Naive B cell (primary cell): ENCODE data around the gene ATP6AP1. TPM values are rescaled to one million over a fixed set of nuclear protein-coding genes. Genes with fewer than 3 reads are reported as not detected.
A peak's percentile ranks its signal among the peaks of the same experiment; 100 is the strongest.
"Not testable (repeated sequence)": the region's sequence is repeated elsewhere in the genome, so short reads cannot be mapped to it uniquely, and the experiment has no call there.

ENCODE experiments used
- ATAC-seq, 2 donors: fragments of 150-1000 bp; cut with Tn5 transposase; 2 replicates each; pipeline ENCODE4 v1.10.0; 2021; ENCODE audit warnings: low read depth in 2 of 2, mild to moderate bottlenecking in 2 of 2, moderate library complexity in 2 of 2
- DNase-seq: peaks from one replicate; pipeline ENCODE4 v3.0.0; 2022
- H3K27ac Mint-ChIP-seq, 6 donors: one replicate each; pipeline ENCODE4 v1.8.0; 2020 to 2022; ENCODE audit warnings: mild to moderate bottlenecking in 6 of 6, mixed read lengths in 6 of 6, moderate library complexity in 5 of 6, inconsistent platforms in 2 of 6
- H3K27me3 Mint-ChIP-seq, 3 donors: one replicate each; pipeline ENCODE4 v1.8.0; 2021 to 2022; ENCODE audit warnings: mixed read lengths in 3 of 3, mild to moderate bottlenecking in 1 of 3
- H3K36me3 Mint-ChIP-seq, 2 donors: one replicate each; pipeline ENCODE4 v1.8.0; 2020 to 2022; ENCODE audit warnings: mixed read lengths in 2 of 2, inconsistent platforms in 1 of 2, mild to moderate bottlenecking in 1 of 2
- H3K4me1 Mint-ChIP-seq, 3 donors: one replicate each; pipeline ENCODE4 v1.8.0; 2020 to 2022; ENCODE audit warnings: mixed read lengths in 3 of 3, inconsistent platforms in 1 of 3, mild to moderate bottlenecking in 1 of 3, moderate library complexity in 1 of 3
- H3K4me3 Mint-ChIP-seq, 8 donors: one replicate each; pipeline ENCODE4 v1.8.0; 2020 to 2022; ENCODE audit warnings: mild to moderate bottlenecking in 8 of 8, mixed read lengths in 8 of 8, moderate library complexity in 8 of 8, inconsistent platforms in 2 of 8
- H3K9me3 Mint-ChIP-seq, 7 donors: one replicate each; pipeline ENCODE4 v1.8.0; 2020 to 2022; ENCODE audit warnings: mixed read lengths in 7 of 7, mild to moderate bottlenecking in 5 of 7, inconsistent platforms in 2 of 7, moderate library complexity in 1 of 7
- polyA plus RNA-seq, 6 donors: library from polyadenylated mRNA; unstranded; fragments of 300-500 nt; fragmentation: Illumina TruSeq; gene quantifications; one replicate each; pipeline ENCODE4 v1.2.3, GENCODE V29; 2021; ENCODE audit warnings: low read depth in 6 of 6

The ATP6AP1 gene, protein sequence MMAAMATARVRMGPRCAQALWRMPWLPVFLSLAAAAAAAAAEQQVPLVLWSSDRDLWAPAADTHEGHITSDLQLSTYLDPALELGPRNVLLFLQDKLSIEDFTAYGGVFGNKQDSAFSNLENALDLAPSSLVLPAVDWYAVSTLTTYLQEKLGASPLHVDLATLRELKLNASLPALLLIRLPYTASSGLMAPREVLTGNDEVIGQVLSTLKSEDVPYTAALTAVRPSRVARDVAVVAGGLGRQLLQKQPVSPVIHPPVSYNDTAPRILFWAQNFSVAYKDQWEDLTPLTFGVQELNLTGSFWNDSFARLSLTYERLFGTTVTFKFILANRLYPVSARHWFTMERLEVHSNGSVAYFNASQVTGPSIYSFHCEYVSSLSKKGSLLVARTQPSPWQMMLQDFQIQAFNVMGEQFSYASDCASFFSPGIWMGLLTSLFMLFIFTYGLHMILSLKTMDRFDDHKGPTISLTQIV
- polyA plus RNA-seq, result 100 to 1,000 TPM in 1 of 6 donors, 10 to 100 TPM in 5; 81.8 to 173 (median 88.7) TPM

DNA sequence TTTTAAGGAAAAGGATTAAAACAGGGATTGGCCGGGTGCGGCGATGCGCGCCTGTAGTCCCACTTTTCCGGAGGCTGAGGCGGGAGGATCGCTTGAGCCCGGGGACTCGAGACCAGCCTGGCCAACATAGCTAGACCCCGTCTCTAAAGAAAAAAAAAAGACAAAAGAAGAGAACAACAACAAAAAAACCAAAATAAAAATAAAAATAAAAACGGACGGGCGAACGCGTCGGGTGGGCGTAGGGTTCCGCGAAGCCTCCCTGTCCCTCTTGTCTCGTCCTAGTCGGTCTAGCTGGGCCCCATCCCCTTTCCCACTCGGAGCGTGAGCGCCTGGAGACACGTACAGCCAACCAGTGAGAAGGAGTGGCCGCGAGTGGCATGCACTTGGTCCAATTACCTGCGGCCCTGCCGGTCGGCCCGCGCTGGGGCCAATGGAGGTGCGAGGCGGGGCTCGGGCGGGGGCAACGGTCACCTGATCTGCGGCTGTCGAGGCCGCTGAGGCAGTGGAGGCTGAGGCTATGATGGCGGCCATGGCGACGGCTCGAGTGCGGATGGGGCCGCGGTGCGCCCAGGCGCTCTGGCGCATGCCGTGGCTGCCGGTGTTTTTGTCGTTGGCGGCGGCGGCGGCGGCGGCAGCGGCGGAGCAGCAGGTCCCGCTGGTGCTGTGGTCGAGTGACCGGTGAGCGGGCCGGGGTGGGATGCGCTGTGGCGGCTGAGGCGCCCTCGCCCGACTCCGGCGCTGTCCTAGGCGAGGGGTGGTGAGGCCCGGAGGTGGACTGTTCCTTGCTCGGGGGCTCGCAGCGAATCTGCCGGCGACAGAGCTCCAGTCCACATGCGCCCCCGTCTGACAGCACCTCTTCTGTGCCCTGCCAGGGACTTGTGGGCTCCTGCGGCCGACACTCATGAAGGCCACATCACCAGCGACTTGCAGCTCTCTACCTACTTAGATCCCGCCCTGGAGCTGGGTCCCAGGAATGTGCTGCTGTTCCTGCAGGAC is at the start of gene ATP6AP1:
TSS of gene ATP6AP1 (plus strand) at position 502 of the 996 bp plus-strand sequence. CDS start at position 518, 16 bp downstream.
- Mint-ChIP-seq H3K36me3 (no peaks in the 10 kb centered on the region), H3K27ac (peak within 1 kb of the TSS; percentile 70 to 95 (median 88))
- ATAC-seq, result peak; percentile 95 to 97

DNA sequence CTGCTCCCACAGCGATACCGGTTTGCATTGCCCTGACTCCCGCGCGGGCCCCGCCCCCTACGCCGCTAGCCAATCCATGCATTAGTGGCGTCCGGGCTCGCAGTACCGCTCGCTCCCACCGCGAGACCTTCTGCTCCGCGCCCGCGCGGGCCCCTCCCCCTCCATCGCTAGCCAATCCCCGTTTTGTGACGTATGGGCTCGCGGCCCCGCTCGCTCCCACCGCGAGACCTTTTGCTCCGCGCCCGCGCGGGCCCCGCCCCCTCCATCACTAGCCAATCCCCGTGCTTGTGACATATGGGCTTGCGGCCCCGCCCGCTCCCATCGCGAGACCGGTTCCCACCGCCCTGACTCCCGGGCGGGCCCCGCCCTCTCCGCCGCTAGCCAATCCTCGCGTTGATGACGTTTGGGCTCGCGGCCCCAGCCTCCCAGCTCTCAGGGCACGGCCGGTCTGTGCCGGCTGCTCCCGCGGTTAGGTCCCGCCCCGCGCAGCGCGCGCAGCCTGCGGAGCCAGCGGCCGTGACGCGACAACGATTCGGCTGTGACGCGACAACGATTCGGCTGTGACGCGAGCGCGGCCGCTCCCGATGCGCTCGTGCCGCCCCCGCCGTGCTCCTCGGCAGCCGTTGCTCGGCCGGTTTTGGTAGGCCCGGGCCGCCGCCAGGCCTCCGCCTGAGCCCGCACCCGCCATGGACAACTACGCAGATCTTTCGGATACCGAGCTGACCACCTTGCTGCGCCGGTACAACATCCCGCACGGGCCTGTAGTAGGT is 49.5 kb upstream of the ATP6AP1 start, which contains the start of gene EMD:
TSS of gene EMD (plus strand) at position 497 of the 770 bp plus-strand sequence. CDS start at position 687, 190 bp downstream.
- Mint-ChIP-seq H3K9me3 (peaks cover 0 to 2% (median 0%) of the 10 kb centered on the region in 7 donors), H3K27ac (peak within 1 kb of the TSS; percentile 91 to 97 (median 94)), H3K4me3 (peak within 1 kb of the TSS; percentile 71 to 92 (median 82)), H3K36me3 (no peaks in the 10 kb centered on the region), H3K4me1 (peaks cover 6 to 18% (median 15%) of the 10 kb centered on the region in 3 donors), H3K27me3 (no peaks in the 10 kb centered on the region)
- ATAC-seq, result peak; percentile 74
- peak; percentile 95 for DNase-seq

More for the DNA sequence above, at the start of gene ATP6AP1:
- Mint-ChIP-seq H3K4me3 (peak within 1 kb of the TSS; percentile 79 to 92 (median 86)), H3K9me3 (peaks cover 0 to 5% (median 0%) of the 10 kb centered on the region in 7 donors), H3K4me1 (peaks cover 18 to 28% (median 20%) of the 10 kb centered on the region in 3 donors), H3K27me3 (no peaks in the 10 kb centered on the region)
- peak; percentile 85 for DNase-seq

DNA sequence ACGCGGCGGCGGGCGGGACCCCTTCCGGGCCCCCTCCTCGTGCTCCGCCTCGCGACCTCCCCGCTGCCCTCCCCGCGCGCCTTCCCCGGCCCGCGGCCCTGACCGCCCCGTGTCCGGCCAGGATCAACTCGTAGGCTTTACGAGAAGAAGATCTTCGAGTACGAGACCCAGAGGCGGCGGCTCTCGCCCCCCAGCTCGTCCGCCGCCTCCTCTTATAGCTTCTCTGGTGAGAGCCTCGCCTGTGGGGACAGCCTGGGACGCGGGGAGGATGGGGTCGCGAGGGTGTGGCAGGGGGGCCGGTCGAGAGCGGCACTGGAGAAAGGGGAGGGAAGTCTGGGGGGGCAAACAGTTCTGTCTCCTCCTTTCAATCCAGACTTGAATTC is 48.9 kb upstream of the ATP6AP1 start:
- H3K9me3 Mint-ChIP-seq, result peaks cover 0 to 2% (median 0%) of the 10 kb centered on the region in 7 donors
- H3K27ac Mint-ChIP-seq, result peak overlapping the region; percentile 85 to 96 (median 92)
- no peaks in the 10 kb centered on the region for H3K27me3 Mint-ChIP-seq
- H3K4me3 Mint-ChIP-seq, result peak overlapping the region; percentile 71 to 92 (median 82)
- DNase-seq (no peak), ATAC-seq (no peak)
- H3K4me1 Mint-ChIP-seq, result peaks cover 6 to 21% (median 18%) of the 10 kb centered on the region in 3 donors
- H3K36me3 Mint-ChIP-seq, result no peaks in the 10 kb centered on the region

DNA sequence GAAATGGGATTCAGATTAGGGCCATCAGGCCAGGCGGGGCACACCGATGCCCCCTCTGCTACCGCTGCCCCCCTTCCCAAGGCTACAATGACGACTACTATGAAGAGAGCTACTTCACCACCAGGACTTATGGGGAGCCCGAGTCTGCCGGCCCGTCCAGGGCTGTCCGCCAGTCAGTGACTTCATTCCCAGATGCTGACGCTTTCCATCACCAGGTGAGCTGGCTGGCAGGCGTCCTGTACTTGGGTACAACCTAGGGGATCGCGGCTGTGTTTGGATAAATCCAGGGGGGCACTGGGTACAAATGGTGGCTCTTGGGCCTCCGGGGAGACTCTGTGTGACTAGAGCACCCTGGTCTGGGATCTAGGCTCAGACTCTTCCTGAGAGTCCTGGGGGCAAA is 48.3 kb upstream of the ATP6AP1 start:
- peaks cover 6 to 23% (median 20%) of the 10 kb centered on the region in 3 donors for H3K4me1 Mint-ChIP-seq
- ATAC-seq (no peak), DNase-seq (no peak)
- H3K36me3 Mint-ChIP-seq, result no peaks in the 10 kb centered on the region
- peak overlapping the region; percentile 85 to 96 (median 92) for H3K27ac Mint-ChIP-seq
- peaks cover 0 to 2% (median 0%) of the 10 kb centered on the region in 7 donors for H3K9me3 Mint-ChIP-seq
- H3K27me3 Mint-ChIP-seq, result no peaks in the 10 kb centered on the region
- peak overlapping the region; percentile 71 to 92 (median 82) for H3K4me3 Mint-ChIP-seq

DNA sequence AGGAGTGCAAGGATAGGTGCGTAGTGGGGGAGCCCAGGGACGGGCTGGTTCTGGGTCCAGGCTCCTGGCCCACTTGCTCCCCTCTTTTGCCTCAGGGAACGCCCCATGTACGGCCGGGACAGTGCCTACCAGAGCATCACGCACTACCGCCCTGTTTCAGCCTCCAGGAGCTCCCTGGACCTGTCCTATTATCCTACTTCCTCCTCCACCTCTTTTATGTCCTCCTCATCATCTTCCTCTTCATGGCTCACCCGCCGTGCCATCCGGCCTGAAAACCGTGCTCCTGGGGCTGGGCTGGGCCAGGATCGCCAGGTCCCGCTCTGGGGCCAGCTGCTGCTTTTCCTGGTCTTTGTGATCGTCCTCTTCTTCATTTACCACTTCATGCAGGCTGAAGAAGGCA is 47.7 kb upstream of the ATP6AP1 start:
- Mint-ChIP-seq H3K36me3 (no peaks in the 10 kb centered on the region), H3K27ac (peak overlapping the region; percentile 91 to 97 (median 93)), H3K9me3 (peaks cover 0 to 2% (median 0%) of the 10 kb centered on the region in 7 donors), H3K27me3 (no peaks in the 10 kb centered on the region), H3K4me1 (peaks cover 6 to 23% (median 20%) of the 10 kb centered on the region in 3 donors), H3K4me3 (peak overlapping the region in 7 of 8 donors; percentile 71 to 92 (median 81))
- no peak for DNase-seq
- no peak for ATAC-seq

DNA sequence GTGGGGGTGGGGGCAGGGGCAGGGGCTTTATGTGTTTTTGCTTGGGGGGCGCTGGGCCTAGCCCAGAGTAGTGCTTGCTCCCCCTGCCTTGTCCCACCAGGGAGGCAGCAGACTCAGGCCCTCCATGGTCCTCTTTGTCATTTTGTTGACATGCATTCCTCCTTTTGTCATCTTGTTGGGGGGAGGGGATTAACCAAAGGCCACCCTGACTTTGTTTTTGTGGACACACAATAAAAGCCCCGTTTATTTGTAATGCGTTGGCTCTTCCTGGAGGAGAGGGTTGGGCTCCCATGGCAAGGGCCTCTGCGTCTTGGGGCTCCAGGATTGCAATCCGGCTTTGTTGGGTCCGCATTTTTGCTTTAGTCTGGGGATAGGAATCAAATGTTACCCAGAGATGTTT is 47.2 kb upstream of the ATP6AP1 start:
- Mint-ChIP-seq H3K4me1 (peaks cover 6 to 23% (median 20%) of the 10 kb centered on the region in 3 donors), H3K27ac (peak overlapping the region in 1 of 6 donors; percentile 91), H3K4me3 (peak overlapping the region in 5 of 8 donors; percentile 5 to 91 (median 81)), H3K36me3 (no peaks in the 10 kb centered on the region), H3K27me3 (no peaks in the 10 kb centered on the region), H3K9me3 (peaks cover 0 to 2% (median 0%) of the 10 kb centered on the region in 7 donors)
- DNase-seq (no peak), ATAC-seq (no peak)

DNA sequence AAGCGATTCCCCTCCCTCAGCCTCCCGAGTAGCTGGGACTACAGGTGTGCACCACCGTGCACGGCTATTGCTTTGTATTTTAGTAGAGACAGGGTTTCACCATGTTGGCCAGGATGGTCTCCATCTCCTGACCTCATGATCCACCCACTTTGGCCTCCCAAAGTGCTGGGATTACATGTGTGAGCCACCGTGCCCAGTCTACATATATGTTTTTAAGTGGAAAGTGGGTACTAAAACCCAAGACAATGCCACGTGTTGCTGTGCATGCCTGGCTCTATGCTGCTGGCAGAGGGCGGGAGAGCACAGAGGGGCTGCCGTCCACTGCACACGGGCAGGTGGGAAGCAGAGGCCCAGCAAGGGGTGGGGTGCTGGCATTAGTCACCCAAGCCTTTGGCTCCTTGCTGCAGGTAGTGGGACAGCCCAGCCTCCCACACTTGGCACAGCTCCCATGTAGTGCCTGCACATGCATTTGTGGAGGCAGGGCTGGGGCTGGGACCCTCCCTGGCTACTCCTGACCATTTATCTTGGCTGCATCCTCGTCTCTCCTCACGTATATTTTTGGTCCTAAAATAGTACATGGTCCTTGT is 45.9 kb upstream of the ATP6AP1 start:
- H3K36me3 Mint-ChIP-seq, result no peaks in the 10 kb centered on the region
- peak overlapping the region in 2 of 8 donors; percentile 39 to 52 for H3K4me3 Mint-ChIP-seq
- peak overlapping the region in 5 of 6 donors; percentile 49 to 84 (median 78) for H3K27ac Mint-ChIP-seq
- no peak for ATAC-seq
- peaks cover 6 to 23% (median 20%) of the 10 kb centered on the region in 3 donors for H3K4me1 Mint-ChIP-seq
- H3K9me3 Mint-ChIP-seq, result peaks cover 0 to 2% (median 0%) of the 10 kb centered on the region in 7 donors
- no peak for DNase-seq
- no peaks in the 10 kb centered on the region for H3K27me3 Mint-ChIP-seq

DNA sequence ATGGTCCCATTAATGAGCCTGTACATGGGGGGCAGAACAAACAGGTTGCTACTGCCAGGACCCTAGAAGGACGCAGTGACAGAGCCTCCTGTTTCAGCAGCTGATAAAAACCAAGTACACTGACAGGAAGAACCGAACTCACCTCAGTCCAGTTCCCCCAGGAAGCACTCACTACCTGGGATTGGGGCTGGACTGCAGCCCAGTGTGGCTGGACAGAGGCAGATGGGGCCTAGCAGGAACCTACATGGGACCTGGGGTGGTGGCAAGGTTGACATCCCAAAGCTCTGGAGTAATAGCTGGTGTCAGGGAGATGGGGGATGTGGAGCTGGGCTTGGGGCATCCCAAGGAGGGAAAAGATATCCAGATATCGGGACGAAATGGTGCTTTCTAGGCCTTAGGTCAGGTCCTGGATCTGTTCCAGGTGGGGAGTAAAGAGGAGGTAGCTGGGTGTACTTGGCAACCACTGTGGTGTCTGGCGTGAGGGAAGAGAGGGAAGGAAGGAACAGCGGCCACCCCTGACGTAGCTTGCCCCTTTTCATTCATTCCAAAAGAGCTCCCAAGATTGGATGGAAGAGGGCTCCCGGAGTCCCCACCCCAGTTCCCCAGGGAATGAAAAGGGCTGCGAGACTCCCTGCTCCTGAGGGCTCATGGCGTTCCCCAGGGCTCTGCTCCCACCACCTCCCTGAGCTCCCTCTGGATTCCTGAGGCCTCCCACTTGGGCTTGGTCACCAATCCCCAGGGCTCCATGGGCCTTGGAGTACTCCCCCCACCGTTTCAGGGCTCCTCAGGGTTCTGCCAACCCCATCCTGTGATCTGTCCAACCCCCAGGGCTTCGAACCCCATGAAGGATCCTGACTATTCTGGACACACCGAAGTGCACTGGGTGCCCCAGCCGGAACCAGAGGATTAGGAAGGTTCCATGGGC is 44.9 kb upstream of the ATP6AP1 start:
- no peaks in the 10 kb centered on the region for H3K27me3 Mint-ChIP-seq
- peaks cover 6 to 19% (median 18%) of the 10 kb centered on the region in 3 donors for H3K4me1 Mint-ChIP-seq
- ATAC-seq, result no peak
- peaks cover 0 to 2% (median 0%) of the 10 kb centered on the region in 7 donors for H3K9me3 Mint-ChIP-seq
- peak overlapping the region in 2 of 8 donors; percentile 52 to 62 for H3K4me3 Mint-ChIP-seq
- peak overlapping the region in 3 of 6 donors; percentile 66 to 93 (median 77) for H3K27ac Mint-ChIP-seq
- H3K36me3 Mint-ChIP-seq, result no peaks in the 10 kb centered on the region
- DNase-seq, result no peak

DNA sequence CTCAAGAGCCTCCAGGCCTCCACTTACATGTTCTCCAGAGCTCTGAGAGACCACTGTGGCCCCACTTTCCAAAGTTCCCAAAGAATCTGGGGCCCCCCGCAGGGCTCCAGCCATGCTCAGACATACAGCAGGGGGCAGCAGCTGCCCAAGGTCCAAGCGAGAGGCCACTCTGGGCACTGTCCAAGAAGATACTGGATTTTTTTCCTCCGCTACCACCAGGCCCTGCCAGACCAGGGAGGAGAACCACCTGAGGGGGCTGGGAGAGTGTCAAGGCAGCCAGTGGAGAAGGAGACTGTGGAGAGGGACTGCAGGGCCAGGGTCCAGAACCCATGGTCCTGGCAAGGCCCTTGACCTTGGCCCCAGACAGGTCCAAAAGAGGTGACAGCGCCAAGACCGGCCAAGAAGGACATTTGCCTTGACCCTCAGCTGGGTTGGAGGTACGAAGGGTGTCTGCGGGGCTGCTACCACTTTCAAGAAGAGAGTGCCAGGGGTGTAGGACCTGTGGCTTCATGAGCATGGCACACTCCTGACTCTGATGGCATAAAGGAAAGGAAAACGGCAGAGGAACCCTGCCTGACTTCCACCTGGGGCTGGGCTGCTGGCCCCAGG is 44.1 kb upstream of the ATP6AP1 start:
- Mint-ChIP-seq H3K4me3 (peak overlapping the region in 2 of 8 donors; percentile 33 to 37), H3K27me3 (no peaks in the 10 kb centered on the region), H3K4me1 (peaks cover 6 to 19% (median 18%) of the 10 kb centered on the region in 3 donors), H3K9me3 (peaks cover 0 to 2% (median 0%) of the 10 kb centered on the region in 7 donors), H3K36me3 (no peaks in the 10 kb centered on the region), H3K27ac (peak overlapping the region in 2 of 6 donors; percentile 56 to 60)
- ATAC-seq (no peak), DNase-seq (no peak)

DNA sequence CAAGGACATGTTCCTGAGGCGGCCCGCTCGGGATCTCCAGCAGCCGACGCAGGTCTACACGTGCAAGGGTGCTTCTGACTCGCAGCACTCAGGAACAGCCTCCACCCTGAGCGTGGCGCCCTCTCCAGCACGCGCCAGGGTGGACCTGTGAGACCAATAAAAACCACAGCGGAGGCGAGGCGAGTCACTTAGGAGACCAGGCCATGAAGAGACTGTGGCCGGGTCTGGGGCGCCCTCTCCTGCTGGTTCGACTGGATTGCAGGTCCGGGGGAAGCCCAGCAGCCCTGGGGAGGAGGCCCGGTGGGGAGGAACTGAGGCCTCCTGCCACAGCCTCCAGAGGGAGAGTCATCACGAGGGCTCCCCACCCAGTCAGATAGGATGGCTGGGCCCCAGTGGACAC is 40.4 kb upstream of the ATP6AP1 start:
- H3K4me1 Mint-ChIP-seq, H3K9me3 Mint-ChIP-seq, H3K36me3 Mint-ChIP-seq, H3K27me3 Mint-ChIP-seq, H3K4me3 Mint-ChIP-seq, H3K27ac Mint-ChIP-seq, DNase-seq: not testable (repeated sequence)
- peak; percentile 22 to 27 for ATAC-seq

DNA sequence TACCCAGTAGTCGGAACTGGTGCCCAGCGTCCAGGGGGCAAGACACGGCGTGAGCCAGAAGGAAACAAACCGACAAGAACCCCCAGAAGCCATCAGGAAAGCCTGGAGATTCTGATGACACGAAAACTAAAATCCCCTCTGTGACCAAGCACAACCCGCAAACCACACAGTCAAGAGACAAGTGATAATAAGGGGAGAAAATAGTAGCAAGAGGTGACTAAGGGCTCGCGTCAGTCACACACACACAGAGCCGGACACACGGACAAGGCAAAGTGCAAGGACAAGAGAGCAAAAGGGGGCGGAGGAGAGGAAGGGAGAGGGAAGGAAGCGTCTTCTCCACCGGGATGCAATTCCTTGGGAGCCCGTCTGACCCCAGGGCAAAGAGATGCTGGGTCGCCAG is 39.8 kb upstream of the ATP6AP1 start:
- H3K4me1 Mint-ChIP-seq, H3K9me3 Mint-ChIP-seq, H3K4me3 Mint-ChIP-seq, H3K27ac Mint-ChIP-seq, H3K36me3 Mint-ChIP-seq, H3K27me3 Mint-ChIP-seq, DNase-seq: not testable (repeated sequence)
- ATAC-seq, result peak; percentile 20 to 25
